ENCODE results near the gene TRIML1.

The TRIML1 gene, protein sequence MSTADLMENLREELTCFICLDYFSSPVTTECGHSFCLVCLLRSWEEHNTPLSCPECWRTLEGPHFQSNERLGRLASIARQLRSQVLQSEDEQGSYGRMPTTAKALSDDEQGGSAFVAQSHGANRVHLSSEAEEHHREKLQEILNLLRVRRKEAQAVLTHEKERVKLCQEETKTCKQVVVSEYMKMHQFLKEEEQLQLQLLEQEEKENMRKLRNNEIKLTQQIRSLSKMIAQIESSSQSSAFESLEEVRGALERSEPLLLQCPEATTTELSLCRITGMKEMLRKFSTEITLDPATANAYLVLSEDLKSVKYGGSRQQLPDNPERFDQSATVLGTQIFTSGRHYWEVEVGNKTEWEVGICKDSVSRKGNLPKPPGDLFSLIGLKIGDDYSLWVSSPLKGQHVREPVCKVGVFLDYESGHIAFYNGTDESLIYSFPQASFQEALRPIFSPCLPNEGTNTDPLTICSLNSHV

DNA sequence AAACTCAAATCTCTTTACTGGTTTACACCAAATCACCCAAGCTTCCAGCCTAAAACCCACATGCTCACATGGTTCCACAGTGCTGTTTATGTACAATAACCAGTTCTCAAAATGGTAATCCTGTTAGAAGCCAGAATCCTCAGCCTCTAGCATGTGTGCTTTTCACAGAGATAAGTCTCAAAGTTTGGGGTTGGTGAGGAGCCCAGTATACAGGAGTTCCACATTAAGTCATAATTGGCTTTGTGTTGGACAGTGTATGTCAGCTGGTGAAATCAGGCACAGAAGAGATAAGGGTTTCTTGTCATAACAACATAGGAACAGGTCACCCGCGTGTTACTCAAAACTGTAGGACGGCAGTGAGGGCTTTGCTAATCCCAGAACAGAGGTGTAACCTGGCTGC, at the start of gene TRIML1:
TSS of gene TRIML1 (plus strand) at position 301 of the 400 bp plus-strand sequence. CDS start 118 bp downstream, outside the sequence.
- TF ChIP-seq, protein P1, sequence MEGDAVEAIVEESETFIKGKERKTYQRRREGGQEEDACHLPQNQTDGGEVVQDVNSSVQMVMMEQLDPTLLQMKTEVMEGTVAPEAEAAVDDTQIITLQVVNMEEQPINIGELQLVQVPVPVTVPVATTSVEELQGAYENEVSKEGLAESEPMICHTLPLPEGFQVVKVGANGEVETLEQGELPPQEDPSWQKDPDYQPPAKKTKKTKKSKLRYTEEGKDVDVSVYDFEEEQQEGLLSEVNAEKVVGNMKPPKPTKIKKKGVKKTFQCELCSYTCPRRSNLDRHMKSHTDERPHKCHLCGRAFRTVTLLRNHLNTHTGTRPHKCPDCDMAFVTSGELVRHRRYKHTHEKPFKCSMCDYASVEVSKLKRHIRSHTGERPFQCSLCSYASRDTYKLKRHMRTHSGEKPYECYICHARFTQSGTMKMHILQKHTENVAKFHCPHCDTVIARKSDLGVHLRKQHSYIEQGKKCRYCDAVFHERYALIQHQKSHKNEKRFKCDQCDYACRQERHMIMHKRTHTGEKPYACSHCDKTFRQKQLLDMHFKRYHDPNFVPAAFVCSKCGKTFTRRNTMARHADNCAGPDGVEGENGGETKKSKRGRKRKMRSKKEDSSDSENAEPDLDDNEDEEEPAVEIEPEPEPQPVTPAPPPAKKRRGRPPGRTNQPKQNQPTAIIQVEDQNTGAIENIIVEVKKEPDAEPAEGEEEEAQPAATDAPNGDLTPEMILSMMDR (IDR thresholded peaks at IDR 0.05; ENCODE audit: extremely low read depth, missing control alignments) = no peak
- no peak for DNase-seq (ENCODE audit: low spot score)

DNA sequence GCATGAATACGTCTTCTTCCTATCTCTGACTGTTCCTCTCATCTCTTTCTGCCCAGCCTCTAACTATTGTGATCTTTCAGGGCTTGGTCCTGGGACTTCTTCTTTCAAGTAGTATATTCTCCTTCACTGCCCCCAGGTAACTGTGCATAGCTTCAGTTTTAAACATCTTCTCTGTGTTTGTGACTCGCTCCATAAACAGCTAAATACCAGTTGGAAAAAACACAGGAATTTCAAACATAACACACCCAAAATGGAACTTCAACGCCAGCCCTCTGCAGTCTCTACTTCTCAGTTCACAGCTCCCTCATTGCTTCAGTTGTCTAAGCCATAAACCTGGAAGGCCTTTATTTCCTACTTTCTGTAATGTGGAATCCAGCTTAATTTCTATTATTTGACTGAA, 46.4 kb upstream of the TRIML1 start:
- DNase-seq (ENCODE audit: low spot score) = no peak
- TF ChIP-seq, protein P1 (IDR thresholded peaks at IDR 0.05; ENCODE audit: extremely low read depth, missing control alignments) = no peak

DNA sequence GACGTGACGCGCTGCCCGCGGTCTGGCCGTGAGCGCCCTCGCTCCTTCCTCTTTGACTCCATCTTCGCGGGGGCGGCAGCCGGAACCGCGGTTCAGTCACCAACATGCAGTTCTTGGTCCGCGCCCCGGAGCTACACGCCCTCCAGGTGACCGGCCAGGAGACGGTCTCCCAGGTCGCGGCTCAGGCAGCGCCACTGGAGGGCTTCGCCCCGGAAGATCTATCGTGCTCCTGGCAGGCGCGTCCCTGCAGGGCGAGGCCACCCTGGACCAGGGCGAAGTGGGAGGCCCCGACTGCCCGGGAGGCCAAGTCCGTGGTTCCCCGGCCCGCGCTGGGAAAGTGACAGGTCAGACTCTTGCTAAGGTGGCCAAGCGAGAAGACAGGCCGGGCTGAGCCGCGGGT, 32.8 kb upstream of the TRIML1 start:
- TF ChIP-seq, protein P1 (IDR thresholded peaks at IDR 0.05; ENCODE audit: extremely low read depth, missing control alignments) = no peak
- no peak for DNase-seq (ENCODE audit: low spot score)

DNA sequence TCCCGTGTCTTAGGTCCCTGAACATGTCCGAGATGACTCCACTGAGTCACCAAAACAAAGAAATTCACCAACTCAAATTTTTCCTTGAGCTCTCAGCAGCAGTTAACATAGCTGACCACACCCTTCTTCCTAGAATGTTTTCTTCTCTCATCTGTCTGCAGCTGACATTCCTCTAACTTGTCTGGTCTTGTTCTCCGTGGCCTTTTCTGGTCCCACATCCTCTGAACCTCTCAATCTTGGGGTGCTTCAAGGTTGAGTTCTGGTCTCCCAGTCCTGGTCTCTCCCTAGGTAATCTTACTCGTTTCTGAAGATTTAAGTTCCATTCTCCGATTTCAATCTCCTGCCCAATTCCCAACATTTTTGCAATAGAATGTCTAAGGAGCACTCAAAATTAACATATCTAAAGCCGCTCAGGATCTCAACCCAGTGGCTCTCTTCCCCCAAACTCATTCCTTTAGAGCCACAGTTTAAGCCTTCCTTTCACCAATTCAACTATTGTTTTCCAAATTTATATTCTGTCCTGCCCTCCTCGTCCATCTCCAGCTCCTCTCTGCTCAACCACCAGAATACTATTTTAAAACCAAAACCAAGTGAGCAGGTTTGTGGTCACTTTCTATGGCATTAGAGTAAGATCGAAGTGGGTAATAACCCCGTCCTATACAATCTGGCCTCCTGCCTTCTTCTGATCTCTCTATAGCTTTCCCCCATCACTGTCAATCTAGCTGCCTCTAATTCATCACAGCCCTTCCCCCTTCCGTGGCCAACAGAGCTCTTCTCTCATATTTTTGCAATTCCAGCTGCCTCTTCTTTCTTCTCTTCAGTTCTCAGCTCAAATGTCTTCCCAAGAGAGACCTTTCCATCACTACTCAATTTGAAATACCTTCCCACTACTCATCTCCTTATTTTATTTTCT, 31.1 kb upstream of the TRIML1 start:
- TF ChIP-seq, protein P1 (IDR thresholded peaks at IDR 0.05; ENCODE audit: extremely low read depth, missing control alignments) = no peak
- no peak for DNase-seq (ENCODE audit: low spot score)

DNA sequence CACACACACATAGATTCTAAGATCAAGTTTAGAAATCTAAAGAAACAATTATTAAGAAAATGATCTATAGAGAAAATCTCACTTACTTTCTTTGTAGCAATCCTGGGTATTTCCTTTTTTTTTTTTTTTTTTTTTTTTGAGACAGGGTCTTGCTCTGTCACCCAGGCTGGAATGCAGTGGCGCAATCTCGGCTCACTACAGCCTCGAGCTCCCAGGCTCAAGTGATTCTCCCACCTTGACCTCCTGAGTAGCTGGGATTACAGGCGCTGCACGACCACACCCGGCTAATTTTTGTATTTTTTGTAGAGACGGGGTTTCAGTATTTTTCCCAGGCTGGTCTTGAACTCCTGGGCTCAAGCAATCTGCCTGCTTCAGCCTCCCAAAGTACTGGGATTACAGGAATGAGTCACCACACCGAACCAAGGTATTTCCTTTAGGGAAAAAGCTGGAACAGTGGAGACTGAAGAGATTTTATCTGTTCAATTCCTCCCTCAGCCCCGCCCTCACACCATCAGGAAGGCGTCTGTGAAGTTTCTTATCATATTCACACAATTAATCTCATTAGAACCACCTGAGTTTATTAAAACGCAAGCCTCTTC, 30.0 kb upstream of the TRIML1 start, which contains the start of gene TRIML2:
TSS of gene TRIML2 (minus strand) at position 447 of the 599 bp plus-strand sequence. CDS start 4,235 bp downstream, outside the sequence.
- TF ChIP-seq, protein P1 (IDR thresholded peaks at IDR 0.05; ENCODE audit: extremely low read depth, missing control alignments) = no peak
- no peak for DNase-seq (ENCODE audit: low spot score)

DNA sequence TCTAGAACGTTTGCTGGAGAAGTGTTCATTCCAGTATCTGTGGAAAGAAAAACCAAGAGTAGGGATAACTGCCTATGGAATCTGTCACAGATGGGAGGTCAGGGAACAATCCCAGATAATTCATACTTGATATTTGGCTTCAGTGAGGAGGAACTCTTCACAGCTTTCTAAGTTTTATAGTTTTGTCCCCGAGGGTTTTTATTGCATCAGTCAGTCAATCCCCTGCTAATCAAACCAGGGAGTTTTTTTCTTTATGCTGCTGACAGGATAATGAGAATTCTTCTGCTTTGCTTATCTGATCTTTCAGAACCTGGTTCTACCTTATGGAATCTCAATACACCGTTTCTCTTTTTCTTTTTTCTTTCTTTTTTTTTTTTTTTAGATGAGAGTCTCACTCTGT, 29.2 kb upstream of the TRIML1 start:
- DNase-seq (ENCODE audit: low spot score) = no peak
- TF ChIP-seq, protein P1 (IDR thresholded peaks at IDR 0.05; ENCODE audit: extremely low read depth, missing control alignments) = no peak

Measured in GM20000 (cell line).